Loucy (cell line): ENCODE data around the gene UHMK1.
A peak's percentile ranks its signal among the peaks of the same experiment; 100 is the strongest.
"Not testable (repeated sequence)": the region's sequence is repeated elsewhere in the genome, so short reads cannot be mapped to it uniquely, and the experiment has no call there.

Source experiments
- H2AFZ ChIP-seq: fragments of 200-600 bp; sonication (generic); 2 replicates; pipeline ENCODE4 v1.6.0; 2016; ENCODE audit warnings: antibody characterized with exemption, mild to moderate bottlenecking, low read length, moderate library complexity
- H3F3A ChIP-seq: fragments of 200-600 bp; 2 replicates; pipeline ENCODE4 v1.6.0; 2016; ENCODE audit warnings: antibody characterized with exemption, low read depth, mild to moderate bottlenecking
- H3K27me3 ChIP-seq: fragments of 200-600 bp; sonication (generic); 2 replicates; pipeline ENCODE4 v1.6.1; 2014; ENCODE audit warnings: low read length, mild to moderate bottlenecking; ENCODE audit not compliant: insufficient read depth, poor library complexity, severe bottlenecking
- H3K36me3 ChIP-seq: fragments of 200-600 bp; sonication (generic); 2 replicates; pipeline ENCODE4 v1.6.1; 2016; ENCODE audit warnings: low read length; ENCODE audit not compliant: insufficient read depth
- H3K4me1 ChIP-seq: fragments of 200-600 bp; sonication (generic); 2 replicates; pipeline ENCODE4 v1.5.1; 2014; ENCODE audit warnings: low read length, mild to moderate bottlenecking; ENCODE audit not compliant: insufficient read depth, poor library complexity, severe bottlenecking
- H3K4me2 ChIP-seq: fragments of 200-600 bp; sonication (generic); 2 replicates; pipeline ENCODE4 v1.6.0; 2014; ENCODE audit warnings: antibody characterized with exemption, low read length, low read depth, mild to moderate bottlenecking; ENCODE audit not compliant: poor library complexity, severe bottlenecking
- H3K4me3 ChIP-seq: fragments of 200-600 bp; sonication (generic); 2 replicates; pipeline ENCODE4 v1.5.1; 2014; ENCODE audit warnings: low read length, mild to moderate bottlenecking, mixed read lengths; ENCODE audit not compliant: poor library complexity, severe bottlenecking
- H3K79me2 ChIP-seq: fragments of 200-600 bp; sonication (generic); 2 replicates; pipeline ENCODE4 v1.6.1; 2014; ENCODE audit warnings: low read length; ENCODE audit not compliant: insufficient read depth
- H3K9ac ChIP-seq: fragments of 200-600 bp; sonication (generic); 2 replicates; pipeline ENCODE4 v1.6.0; 2014; ENCODE audit warnings: mild to moderate bottlenecking, low read depth, low read length, moderate library complexity; ENCODE audit not compliant: poor library complexity, severe bottlenecking
- H3K9me2 ChIP-seq: fragments of 200-600 bp; sonication (generic); replicated peaks from 2 replicates; pipeline ENCODE4 v1.6.1; 2016; ENCODE audit warnings: low read depth, low read length, mixed read lengths
- H3K9me3 ChIP-seq: fragments of 200-600 bp; sonication (generic); 2 replicates; pipeline ENCODE4 v1.6.1; 2014; ENCODE audit warnings: mild to moderate bottlenecking, antibody characterized with exemption, low read length, low read depth; ENCODE audit not compliant: insufficient read depth
- H4K20me1 ChIP-seq: fragments of 200-600 bp; sonication (generic); 2 replicates; pipeline ENCODE4 v1.6.0; 2014; ENCODE audit warnings: antibody characterized with exemption, low read length, mild to moderate bottlenecking; ENCODE audit not compliant: insufficient read depth, poor library complexity, severe bottlenecking
- EZH2phosphoT487 ChIP-seq: fragments of 200-600 bp; IDR thresholded peaks from 2 replicates; pipeline ENCODE4 v1.6.1; 2018; ENCODE audit warnings: antibody characterized with exemption, mild to moderate bottlenecking, moderate library complexity, borderline replicate concordance
- TF ChIP-seq, protein P1 (sequence below): fragments of 200-600 bp; sonication (generic); conservative IDR thresholded peaks from 2 replicates; pipeline ENCODE4 v1.5.1; 2014; ENCODE audit warnings: mild to moderate bottlenecking, antibody characterized with exemption, low read length

UHMK1 gene

DNA sequence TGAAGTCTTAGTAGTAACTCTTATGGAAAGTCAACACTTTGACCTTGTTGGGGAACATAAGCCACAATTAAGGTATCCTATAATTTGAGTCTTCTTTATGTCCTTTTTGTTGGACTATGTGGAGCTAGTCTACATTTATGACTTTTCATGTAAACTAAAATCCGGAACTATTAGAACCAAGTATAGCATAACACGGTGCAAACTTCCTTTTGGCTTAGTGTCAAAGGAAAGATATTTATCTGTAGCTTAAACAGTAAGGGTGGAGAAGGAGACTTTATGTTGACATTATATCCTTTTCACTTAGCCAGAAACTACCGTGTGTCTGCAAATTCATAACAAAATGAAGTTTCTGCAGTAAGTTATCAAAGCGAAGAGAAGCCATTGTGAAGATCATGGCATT is 71.2 kb downstream of the UHMK1 start:
- Histone ChIP-seq H3K9me3 (no peaks in the 10 kb centered on the region), H3K27me3 (no peaks in the 10 kb centered on the region), H3K9ac (no peak overlapping the region), H2AFZ (no peak overlapping the region), H3K4me2 (peak overlapping the region; percentile 85), H3K36me3 (no peaks in the 10 kb centered on the region), H3K4me1 (peaks cover 73% of the 10 kb centered on the region), H3K79me2 (peaks cover 66% of the 10 kb centered on the region), H3K9me2 (no peaks in the 10 kb centered on the region), H3K4me3 (peak overlapping the region; percentile 40), H3F3A (no peaks in the 10 kb centered on the region), H4K20me1 (peaks cover 20% of the 10 kb centered on the region)
- TF ChIP-seq EZH2phosphoT487, result no peak
- TF ChIP-seq, protein P1, sequence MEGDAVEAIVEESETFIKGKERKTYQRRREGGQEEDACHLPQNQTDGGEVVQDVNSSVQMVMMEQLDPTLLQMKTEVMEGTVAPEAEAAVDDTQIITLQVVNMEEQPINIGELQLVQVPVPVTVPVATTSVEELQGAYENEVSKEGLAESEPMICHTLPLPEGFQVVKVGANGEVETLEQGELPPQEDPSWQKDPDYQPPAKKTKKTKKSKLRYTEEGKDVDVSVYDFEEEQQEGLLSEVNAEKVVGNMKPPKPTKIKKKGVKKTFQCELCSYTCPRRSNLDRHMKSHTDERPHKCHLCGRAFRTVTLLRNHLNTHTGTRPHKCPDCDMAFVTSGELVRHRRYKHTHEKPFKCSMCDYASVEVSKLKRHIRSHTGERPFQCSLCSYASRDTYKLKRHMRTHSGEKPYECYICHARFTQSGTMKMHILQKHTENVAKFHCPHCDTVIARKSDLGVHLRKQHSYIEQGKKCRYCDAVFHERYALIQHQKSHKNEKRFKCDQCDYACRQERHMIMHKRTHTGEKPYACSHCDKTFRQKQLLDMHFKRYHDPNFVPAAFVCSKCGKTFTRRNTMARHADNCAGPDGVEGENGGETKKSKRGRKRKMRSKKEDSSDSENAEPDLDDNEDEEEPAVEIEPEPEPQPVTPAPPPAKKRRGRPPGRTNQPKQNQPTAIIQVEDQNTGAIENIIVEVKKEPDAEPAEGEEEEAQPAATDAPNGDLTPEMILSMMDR, result no peak

DNA sequence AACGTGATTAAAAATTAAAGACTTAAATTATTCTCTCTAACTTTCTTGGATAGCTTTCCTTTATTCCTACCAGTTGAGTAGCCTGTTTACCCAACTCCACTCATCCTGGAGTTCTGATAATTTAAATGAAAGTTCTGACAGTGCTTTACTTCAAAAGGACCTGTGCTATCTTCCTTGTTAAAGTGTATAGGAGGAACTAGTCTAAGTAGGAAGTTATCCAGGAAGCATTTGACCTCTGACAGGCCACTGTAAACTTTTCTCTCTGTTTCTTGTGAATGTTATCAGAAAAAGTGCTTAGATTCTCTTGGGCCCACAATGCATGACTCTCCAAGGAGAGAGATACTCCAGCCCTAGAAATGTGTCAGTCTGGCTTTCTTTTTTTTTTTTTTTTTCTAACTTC is 73.1 kb downstream of the UHMK1 start:
- no peaks in the 10 kb centered on the region; the same call in 1 of the 2 replicates for H3K36me3 ChIP-seq

DNA sequence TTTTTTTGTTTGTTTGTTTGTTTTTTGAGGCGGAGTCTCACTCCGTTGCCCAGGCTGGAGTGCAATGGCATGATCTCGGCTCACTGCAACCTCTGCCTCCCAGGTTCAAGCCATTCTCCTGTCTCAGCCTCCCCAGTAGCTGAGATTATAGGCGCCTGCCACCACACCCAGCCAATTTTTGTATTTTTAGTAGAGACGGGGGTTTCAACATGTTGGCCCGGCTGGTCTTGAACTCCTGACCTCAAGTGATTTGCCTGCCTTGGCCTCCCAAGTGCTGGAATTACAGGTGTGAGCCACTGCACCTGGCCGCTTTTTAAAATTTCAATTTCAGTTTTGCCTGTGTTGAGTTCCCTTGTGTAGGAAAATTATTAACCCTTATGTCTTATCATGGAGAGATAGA is 73.5 kb downstream of the UHMK1 start:
- Histone ChIP-seq H3K4me1 (peaks cover 50% of the 10 kb centered on the region), H3K9ac (peak overlapping the region; percentile 20), H3K4me3 (peak overlapping the region; percentile 11), H3K79me2 (peaks cover 44% of the 10 kb centered on the region), H3K4me2 (peak overlapping the region; percentile 57)
- H3F3A ChIP-seq, H3K27me3 ChIP-seq, H2AFZ ChIP-seq, H3K9me3 ChIP-seq, H4K20me1 ChIP-seq, H3K36me3 ChIP-seq, H3K9me2 ChIP-seq: not testable (repeated sequence)

More for the DNA sequence above, 73.1 kb downstream of the UHMK1 start:
- TF ChIP-seq EZH2phosphoT487, result no peak
- TF ChIP-seq, protein P1, result no peak
- Histone ChIP-seq H4K20me1 (peaks cover 7% of the 10 kb centered on the region), H3F3A (no peaks in the 10 kb centered on the region), H3K9me2 (no peaks in the 10 kb centered on the region), H3K9ac (peak overlapping the region; percentile 20), H3K4me3 (peak overlapping the region; percentile 11), H3K4me1 (peaks cover 54% of the 10 kb centered on the region), H2AFZ (no peak overlapping the region), H3K4me2 (peak overlapping the region; percentile 57), H3K9me3 (no peaks in the 10 kb centered on the region), H3K27me3 (no peaks in the 10 kb centered on the region), H3K79me2 (peaks cover 48% of the 10 kb centered on the region)

DNA sequence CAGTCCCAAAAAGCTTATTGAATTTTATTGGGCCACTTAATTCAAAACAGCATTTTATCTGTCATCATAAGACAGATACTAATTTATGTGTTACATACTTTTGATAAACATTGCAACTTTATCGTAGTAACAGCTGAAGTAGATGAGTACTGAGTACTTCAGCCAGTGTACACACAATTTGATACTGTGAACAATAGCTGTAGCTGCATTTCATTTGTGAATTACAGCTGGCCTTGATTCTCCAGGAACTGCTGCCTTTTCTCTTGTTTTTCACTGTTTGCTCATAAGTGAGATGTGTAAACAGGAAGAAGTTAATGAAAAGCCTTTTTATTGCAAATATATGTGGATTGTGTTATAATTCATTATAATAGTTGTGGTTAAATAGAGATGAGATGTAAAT is 74.1 kb downstream of the UHMK1 start:
- Histone ChIP-seq H3K4me1 (peaks cover 46% of the 10 kb centered on the region), H3K9me2 (no peaks in the 10 kb centered on the region), H3K4me3 (peak overlapping the region; percentile 7), H3K9me3 (no peaks in the 10 kb centered on the region), H3K79me2 (peaks cover 44% of the 10 kb centered on the region), H3K27me3 (no peaks in the 10 kb centered on the region), H4K20me1 (peaks cover 7% of the 10 kb centered on the region), H3K36me3 (peaks cover 3% of the 10 kb centered on the region; the same call in 1 of the 2 replicates), H3K9ac (no peak overlapping the region), H2AFZ (no peak overlapping the region), H3K4me2 (peak overlapping the region; percentile 50), H3F3A (no peaks in the 10 kb centered on the region)
- TF ChIP-seq EZH2phosphoT487, result no peak
- TF ChIP-seq, protein P1, result no peak
